Peyer's patch (tissue), 4 donors: ENCODE data around the gene ABLIM1. TPM values are rescaled to one million over a fixed set of nuclear protein-coding genes. Genes with fewer than 3 reads are reported as not detected.

ENCODE experiments used
- DNase-seq, 3 donors: peaks; one replicate each; pipeline ENCODE4 v3.0.0-alpha.2; 2017 to 2019
- H3K27ac ChIP-seq, 4 donors: fragments of 200-600 bp; sonication (generic); one replicate each; pipeline ENCODE4 v1.5.1; 2016 to 2019
- H3K27me3 ChIP-seq, 2 donors: fragments of 200-600 bp; sonication (generic); one replicate each; pipeline ENCODE4 v1.5.1; 2019
- H3K36me3 ChIP-seq, 3 donors: fragments of 200-600 bp; sonication (generic); one replicate each; pipeline ENCODE4 v1.5.1; 2016 to 2019
- H3K4me1 ChIP-seq, 4 donors: fragments of 200-600 bp; sonication (generic); one replicate each; pipeline ENCODE4 v1.5.1; 2016 to 2019
- H3K4me3 ChIP-seq, 4 donors: fragments of 200-600 bp; sonication (generic); 1 replicate in 3 of 4; 2 replicates in 1 of 4; pipeline ENCODE4 v1.5.1; 2016 to 2019; ENCODE audit warnings: mild to moderate bottlenecking in 1 of 4
- H3K9me3 ChIP-seq, 4 donors: fragments of 200-600 bp; sonication (generic); one replicate each; pipeline ENCODE4 v1.5.1; 2016 to 2019; ENCODE audit warnings: mild to moderate bottlenecking in 1 of 4
- CTCF ChIP-seq, 6 experiments: fragments of 450-650 bp in 4 of 6; fragments of 200-600 bp in 2 of 6; sonication (generic) in 1 of 6; IDR thresholded peaks; one replicate each; pipeline ENCODE4 v1.5.1; 2017 to 2019; ENCODE audit warnings: antibody characterized with exemption in 6 of 6, mild to moderate bottlenecking in 3 of 6, moderate library complexity in 1 of 6
- POLR2A ChIP-seq, 2 donors: fragments of 450-650 bp; IDR thresholded peaks; one replicate each; pipeline ENCODE4 v1.5.1; 2017; ENCODE audit warnings: antibody characterized with exemption in 2 of 2, mild to moderate bottlenecking in 2 of 2, moderate library complexity in 2 of 2
- small RNA-seq, 2 donors: library from RNA; depleted of rRNA; stranded (forward); fragments of <200 nt; gene quantifications; one replicate each; pipeline ENCODE3, GENCODE V24; 2016
- total RNA-seq, 4 donors: library from RNA; depleted of rRNA; stranded (reverse); fragments of >200 nt; gene quantifications; one replicate each; pipeline ENCODE4 v1.1.0, GENCODE V29; 2016

ABLIM1 gene
- total RNA-seq, 4 donors from 2014 or later, result 91.6 to 145 (median 121) TPM

GRCh38 chr10:114386452-114386851 lies 271.6 kb downstream of the ABLIM1 start:
- DNase-seq, result no peak
- Histone ChIP-seq H3K27ac (no peak overlapping the region), H3K36me3 (no peaks in the 10 kb centered on the region), H3K4me3 (no peak overlapping the region), H3K27me3 (no peaks in the 10 kb centered on the region), H3K9me3 (no peaks in the 10 kb centered on the region), H3K4me1 (no peaks in the 10 kb centered on the region)
- TF ChIP-seq POLR2A (IDR thresholded peaks at IDR 0.05), result no peak
- no peak for TF ChIP-seq CTCF (IDR thresholded peaks at IDR 0.05)

DNA sequence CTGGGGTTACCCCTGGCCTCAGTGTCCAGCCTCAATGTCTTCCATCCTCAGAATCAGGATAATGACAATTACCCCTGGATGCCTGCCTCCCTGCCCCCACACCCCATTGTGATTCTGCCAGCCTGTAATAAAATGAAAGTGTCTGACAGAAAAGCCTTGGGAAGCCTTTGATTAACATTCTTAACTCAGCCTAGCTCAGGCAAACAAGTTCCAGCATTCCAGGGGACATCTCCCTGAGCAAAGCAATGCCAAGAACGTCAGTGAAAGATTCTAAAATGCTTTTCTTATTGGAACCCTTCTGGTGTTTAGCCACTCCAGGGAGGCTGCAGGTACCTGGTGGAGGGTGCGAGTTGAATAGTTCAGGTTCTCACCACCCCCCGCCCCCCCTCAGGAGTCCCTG lies 272.5 kb downstream of the ABLIM1 start:
- no peak overlapping the region for H3K4me3 ChIP-seq
- no peaks in the 10 kb centered on the region for H3K27me3 ChIP-seq
- TF ChIP-seq POLR2A (IDR thresholded peaks at IDR 0.05), result no peak
- no peak for TF ChIP-seq CTCF (IDR thresholded peaks at IDR 0.05)
- no peaks in the 10 kb centered on the region for H3K36me3 ChIP-seq
- DNase-seq, result no peak
- no peak overlapping the region for H3K27ac ChIP-seq
- no peaks in the 10 kb centered on the region for H3K4me1 ChIP-seq
- no peaks in the 10 kb centered on the region for H3K9me3 ChIP-seq

- no peak for DNase-seq
- Histone ChIP-seq H3K4me3 (no peak overlapping the region), H3K27ac (no peak overlapping the region)
These were observed 273.5 kb downstream of the ABLIM1 start for GRCh38 chr10:114384601-114385000.

GRCh38 chr10:114384181-114384580 lies 273.9 kb downstream of the ABLIM1 start:
- H3K4me3 ChIP-seq, result no peak overlapping the region
- no peak for DNase-seq
- no peaks in the 10 kb centered on the region for H3K27me3 ChIP-seq
- no peak overlapping the region for H3K27ac ChIP-seq
- H3K9me3 ChIP-seq, result no peaks in the 10 kb centered on the region
- H3K36me3 ChIP-seq, result no peaks in the 10 kb centered on the region
- H3K4me1 ChIP-seq, result no peaks in the 10 kb centered on the region
- TF ChIP-seq POLR2A (IDR thresholded peaks at IDR 0.05), result no peak
- no peak for TF ChIP-seq CTCF (IDR thresholded peaks at IDR 0.05)

More at GRCh38 chr10:114384601-114385000, 273.5 kb downstream of the ABLIM1 start:
- Histone ChIP-seq H3K36me3 (no peaks in the 10 kb centered on the region), H3K9me3 (no peaks in the 10 kb centered on the region), H3K27me3 (no peaks in the 10 kb centered on the region), H3K4me1 (no peaks in the 10 kb centered on the region)
- TF ChIP-seq CTCF (IDR thresholded peaks at IDR 0.05) (no peak), POLR2A (IDR thresholded peaks at IDR 0.05) (no peak)

Small RNA genes within 50 kb of the gene (small RNA-seq; reads per million reads assigned to genes)
- gene RN7SL384P, result 0 reads per million in 2 donors

Other genes starting within 250 kb of the ABLIM1 start
- 10 to 100 TPM; 21.9 to 30.2 (median 26.8) TPM for gene FHIP2A, start 163.5 kb upstream of the ABLIM1 start, total RNA-seq